Endometrial microvascular endothelial cells (primary cell): ENCODE data around the gene TAGLN2. TPM values are rescaled to one million over a fixed set of nuclear protein-coding genes. Genes with fewer than 3 reads are reported as not detected.

ENCODE experiments used
- total RNA-seq: library from RNA; depleted of rRNA; stranded (reverse); fragments of >200 nt; gene quantifications from one replicate; pipeline ENCODE4 v1.2.3, GENCODE V29; 2015; ENCODE audit errors: inconsistent ontology term

TAGLN2 gene
- total RNA-seq, 1 donor from 2014 or later, result 1,070 TPM

Other genes starting within 250 kb of the TAGLN2 start
- not detected for gene CRP, start 210.9 kb downstream of the TAGLN2 start, total RNA-seq
- 81.6 TPM for gene DUSP23, start 144.5 kb downstream of the TAGLN2 start, total RNA-seq
- gene FCRL6, start 123.1 kb downstream of the TAGLN2 start, total RNA-seq, result not detected
- gene SLAMF8, start 98.6 kb downstream of the TAGLN2 start, total RNA-seq, result not detected
- gene VSIG8, start 62.9 kb downstream of the TAGLN2 start, total RNA-seq, result not detected
- 0.19 TPM for gene CFAP45, start 25.3 kb downstream of the TAGLN2 start, total RNA-seq
- gene IGSF9, start 20.1 kb upstream of the TAGLN2 start, total RNA-seq, result not detected
- not detected for gene SLAMF9, start 28.7 kb upstream of the TAGLN2 start, total RNA-seq
- 3.8 TPM for gene PIGM, start 106.5 kb upstream of the TAGLN2 start, total RNA-seq
- not detected for gene KCNJ10, start 144.7 kb upstream of the TAGLN2 start, total RNA-seq
- gene KCNJ9, start 156.0 kb upstream of the TAGLN2 start, total RNA-seq, result not detected
- gene IGSF8, start 173.1 kb upstream of the TAGLN2 start, total RNA-seq, result 6.0 TPM
- gene ATP1A2, start 190.3 kb upstream of the TAGLN2 start, total RNA-seq, result not detected
- not detected for gene ATP1A4, start 226.1 kb upstream of the TAGLN2 start, total RNA-seq